Stimulated activated naive CD8-positive, alpha-beta T cell treated with anti-CD3 and anti-CD28 coated beads, Interleukin-15, amount 100 ng/mL, for 72 hours (primary cell): ENCODE results near the gene DOK7.

Experiments used
- ATAC-seq: fragments of 150-1000 bp; cut with Tn5 transposase; 2 replicates; pipeline ENCODE4 v1.10.0; 2021; ENCODE audit warnings: mild to moderate bottlenecking, moderate library complexity
- DNase-seq, 2 donors: peaks; one replicate each; pipeline ENCODE4 v3.0.0; 2021 to 2022
- H3K27ac Mint-ChIP-seq, 2 donors: one replicate each; pipeline ENCODE4 v1.8.0; 2022; ENCODE audit warnings: mild to moderate bottlenecking in 2 of 2, mixed read lengths in 2 of 2, moderate library complexity in 2 of 2
- H3K27me3 Mint-ChIP-seq: one replicate; pipeline ENCODE4 v1.8.0; 2022; ENCODE audit warnings: mixed read lengths
- H3K4me1 Mint-ChIP-seq: one replicate; pipeline ENCODE4 v1.8.0; 2022; ENCODE audit warnings: mild to moderate bottlenecking, mixed read lengths
- H3K4me3 Mint-ChIP-seq, 2 donors: one replicate each; pipeline ENCODE4 v1.8.0; 2022; ENCODE audit warnings: mild to moderate bottlenecking in 2 of 2, mixed read lengths in 2 of 2, moderate library complexity in 1 of 2
- H3K9me3 Mint-ChIP-seq, 2 donors: one replicate each; pipeline ENCODE4 v1.8.0; 2022; ENCODE audit warnings: mixed read lengths in 2 of 2

The DOK7 gene

GRCh38 chr4:3517731-3518510 lies 54.8 kb downstream of the DOK7 start:
- Mint-ChIP-seq H3K4me1 (no peaks in the 10 kb centered on the region), H3K27me3 (no peaks in the 10 kb centered on the region), H3K9me3 (no peaks in the 10 kb centered on the region), H3K27ac (no peak overlapping the region), H3K4me3 (no peak overlapping the region)
- ATAC-seq (no peak), DNase-seq (no peak)

DNA sequence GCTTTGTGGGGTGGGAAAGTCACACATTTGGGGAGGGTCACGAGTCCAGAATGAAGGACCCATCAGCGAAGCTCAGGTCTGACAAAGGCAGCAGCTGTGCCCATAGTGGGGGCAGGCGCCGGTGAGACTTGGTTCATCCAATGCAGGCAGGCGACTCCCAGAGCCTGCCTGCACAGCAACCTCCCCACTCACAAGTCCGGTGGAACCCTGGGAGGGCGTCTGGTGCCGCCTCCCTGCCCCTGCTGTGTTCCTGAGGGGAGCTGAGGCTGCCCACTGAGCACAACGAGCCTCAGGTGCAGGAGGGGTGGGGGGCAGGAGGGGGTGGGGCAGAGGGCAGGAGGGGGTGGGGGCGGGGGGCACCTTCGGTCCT lies 55.4 kb downstream of the DOK7 start:
- Mint-ChIP-seq H3K27ac (no peak overlapping the region), H3K9me3 (no peaks in the 10 kb centered on the region), H3K4me3 (no peak overlapping the region), H3K27me3 (no peaks in the 10 kb centered on the region), H3K4me1 (no peaks in the 10 kb centered on the region)
- no peak for ATAC-seq
- DNase-seq = no peak

DNA sequence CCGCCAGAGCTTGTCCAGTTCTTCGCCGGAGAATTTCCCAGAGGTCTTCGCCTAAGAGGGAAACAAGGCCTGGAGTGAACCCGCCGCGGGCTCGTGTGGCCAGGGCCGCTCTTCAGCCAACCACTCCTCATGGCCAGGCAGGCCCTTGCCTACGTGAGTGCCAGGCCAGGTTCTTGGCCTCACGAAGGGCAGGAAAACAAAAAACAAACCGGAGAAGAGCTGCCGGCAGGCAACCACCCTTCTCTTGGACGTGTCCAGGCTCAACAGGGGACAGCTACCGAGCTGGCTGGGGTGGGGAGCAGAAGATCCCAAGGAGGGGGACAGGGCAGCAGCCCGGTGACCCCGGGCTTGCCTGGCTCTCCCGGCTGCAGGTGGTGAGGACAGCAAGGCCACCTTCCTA lies 55.8 kb downstream of the DOK7 start:
- Mint-ChIP-seq H3K4me3 (no peak overlapping the region), H3K27me3 (no peaks in the 10 kb centered on the region), H3K9me3 (no peaks in the 10 kb centered on the region), H3K27ac (no peak overlapping the region), H3K4me1 (no peaks in the 10 kb centered on the region)
- DNase-seq (no peak), ATAC-seq (no peak)

- Mint-ChIP-seq H3K27ac (peak overlapping the region; percentile 25 to 42), H3K9me3 (no peaks in the 10 kb centered on the region), H3K4me3 (no peak overlapping the region), H3K27me3 (no peaks in the 10 kb centered on the region), H3K4me1 (no peaks in the 10 kb centered on the region)
- DNase-seq = no peak
- ATAC-seq = no peak
Measured at GRCh38 chr4:3519468-3520264, 56.6 kb downstream of the DOK7 start.

GRCh38 chr4:3520276-3520675 lies 57.2 kb downstream of the DOK7 start:
- DNase-seq (no peak), ATAC-seq (no peak)
- Mint-ChIP-seq H3K27ac (no peak overlapping the region), H3K4me1 (no peaks in the 10 kb centered on the region), H3K27me3 (no peaks in the 10 kb centered on the region), H3K9me3 (no peaks in the 10 kb centered on the region), H3K4me3 (no peak overlapping the region)

GRCh38 chr4:3520796-3521600 lies 57.9 kb downstream of the DOK7 start:
- Mint-ChIP-seq H3K9me3 (no peaks in the 10 kb centered on the region), H3K27ac (no peak overlapping the region), H3K4me3 (no peak overlapping the region)

DNA sequence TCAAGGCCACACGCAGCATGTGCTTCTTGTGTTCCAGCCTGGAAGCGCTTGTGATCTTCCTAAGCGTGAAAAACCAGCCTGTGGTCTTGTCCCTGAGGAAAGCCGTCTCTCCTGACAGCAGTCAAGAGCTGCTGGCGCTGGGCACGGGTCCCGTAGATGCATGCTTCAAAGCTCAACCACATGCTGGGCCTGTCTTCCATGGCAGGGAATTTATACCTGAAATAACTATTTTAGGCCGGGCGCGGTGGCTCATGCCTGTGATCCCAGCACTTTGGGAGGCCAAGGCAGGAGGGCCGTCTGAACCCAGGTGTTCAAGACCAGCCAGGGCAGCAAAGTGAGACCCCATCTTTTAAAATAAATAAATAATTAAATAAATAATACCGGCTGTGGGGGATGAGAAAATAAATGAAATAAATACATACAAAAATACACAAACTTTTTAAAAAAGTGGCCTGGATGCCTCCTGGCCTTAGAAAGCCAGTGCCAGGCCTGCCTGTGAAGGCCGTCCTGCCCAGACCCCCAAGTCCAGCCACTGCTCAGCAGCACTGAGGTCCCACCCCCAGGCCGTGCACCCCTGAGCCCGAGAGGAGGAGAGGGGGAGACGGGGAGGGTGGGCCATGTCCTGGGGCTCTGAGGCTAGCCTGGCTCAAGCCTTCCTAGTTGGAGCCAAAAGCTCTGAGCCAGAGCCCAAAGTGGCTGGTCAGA lies 58.7 kb downstream of the DOK7 start:
- Mint-ChIP-seq H3K9me3 (no peaks in the 10 kb centered on the region), H3K27me3 (no peaks in the 10 kb centered on the region), H3K4me3 (no peak overlapping the region), H3K27ac (no peak overlapping the region), H3K4me1 (peaks cover 5% of the 10 kb centered on the region)
- ATAC-seq (no peak), DNase-seq (no peak)

More at GRCh38 chr4:3520796-3521600, 57.9 kb downstream of the DOK7 start:
- ATAC-seq = no peak
- DNase-seq = no peak
- no peaks in the 10 kb centered on the region for H3K4me1 Mint-ChIP-seq
- H3K27me3 Mint-ChIP-seq = no peaks in the 10 kb centered on the region

GRCh38 chr4:3522326-3522640 lies 59.2 kb downstream of the DOK7 start:
- no peaks in the 10 kb centered on the region for H3K9me3 Mint-ChIP-seq
- DNase-seq = no peak
- H3K27me3 Mint-ChIP-seq = no peaks in the 10 kb centered on the region
- ATAC-seq = peak; percentile 44
- no peak overlapping the region for H3K27ac Mint-ChIP-seq
- H3K4me3 Mint-ChIP-seq = no peak overlapping the region
- H3K4me1 Mint-ChIP-seq = peaks cover 10% of the 10 kb centered on the region

- Mint-ChIP-seq H3K9me3 (no peaks in the 10 kb centered on the region), H3K4me3 (no peak overlapping the region), H3K27ac (no peak overlapping the region), H3K4me1 (peaks cover 14% of the 10 kb centered on the region), H3K27me3 (no peaks in the 10 kb centered on the region)
- ATAC-seq (peak; percentile 60), DNase-seq (no peak)
Measured at GRCh38 chr4:3522651-3523050, 59.5 kb downstream of the DOK7 start.

- no peaks in the 10 kb centered on the region for H3K9me3 Mint-ChIP-seq
- H3K4me1 Mint-ChIP-seq = peaks cover 19% of the 10 kb centered on the region
- ATAC-seq = no peak
- H3K27ac Mint-ChIP-seq = no peak overlapping the region
- DNase-seq = no peak
- no peak overlapping the region for H3K4me3 Mint-ChIP-seq
- no peaks in the 10 kb centered on the region for H3K27me3 Mint-ChIP-seq
Measured at GRCh38 chr4:3523146-3523627, 60.1 kb downstream of the DOK7 start.

DNA sequence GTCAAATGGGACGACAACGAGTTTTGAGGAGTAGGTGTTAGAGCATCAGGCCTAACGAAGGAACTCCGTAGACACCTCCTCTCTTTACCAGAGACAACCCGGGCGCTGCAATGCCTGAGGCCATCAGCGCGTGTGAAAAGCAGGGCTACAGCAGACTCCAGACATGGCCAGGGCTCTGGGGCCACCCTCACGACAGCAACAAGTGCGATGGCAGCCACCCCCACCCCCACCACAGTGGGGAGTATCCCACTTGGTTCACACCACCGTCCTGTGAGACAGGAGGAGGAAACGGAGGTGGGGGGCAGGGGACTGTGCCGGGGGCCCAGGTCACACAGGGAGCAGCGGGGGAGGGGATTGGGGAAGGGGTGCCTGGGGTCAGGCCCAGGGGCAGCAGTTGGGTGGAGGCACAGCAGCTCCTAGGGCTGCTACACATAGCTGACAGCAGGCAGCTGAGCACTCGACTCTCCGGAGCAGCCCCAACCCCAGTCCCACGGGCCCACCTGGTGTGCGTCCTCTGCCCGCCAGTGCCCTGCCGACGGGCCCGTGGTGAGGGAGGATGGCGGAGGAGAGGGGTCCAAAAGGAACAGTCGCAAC lies 60.6 kb downstream of the DOK7 start:
- Mint-ChIP-seq H3K9me3 (no peaks in the 10 kb centered on the region), H3K4me3 (no peak overlapping the region), H3K27ac (no peak overlapping the region), H3K4me1 (peaks cover 24% of the 10 kb centered on the region), H3K27me3 (no peaks in the 10 kb centered on the region)
- no peak for ATAC-seq
- no peak for DNase-seq

- Mint-ChIP-seq H3K27ac (no peak overlapping the region), H3K9me3 (no peaks in the 10 kb centered on the region), H3K27me3 (no peaks in the 10 kb centered on the region), H3K4me3 (no peak overlapping the region), H3K4me1 (peaks cover 27% of the 10 kb centered on the region)
- DNase-seq (no peak), ATAC-seq (no peak)
Measured at GRCh38 chr4:3524349-3524748, 61.2 kb downstream of the DOK7 start.

DNA sequence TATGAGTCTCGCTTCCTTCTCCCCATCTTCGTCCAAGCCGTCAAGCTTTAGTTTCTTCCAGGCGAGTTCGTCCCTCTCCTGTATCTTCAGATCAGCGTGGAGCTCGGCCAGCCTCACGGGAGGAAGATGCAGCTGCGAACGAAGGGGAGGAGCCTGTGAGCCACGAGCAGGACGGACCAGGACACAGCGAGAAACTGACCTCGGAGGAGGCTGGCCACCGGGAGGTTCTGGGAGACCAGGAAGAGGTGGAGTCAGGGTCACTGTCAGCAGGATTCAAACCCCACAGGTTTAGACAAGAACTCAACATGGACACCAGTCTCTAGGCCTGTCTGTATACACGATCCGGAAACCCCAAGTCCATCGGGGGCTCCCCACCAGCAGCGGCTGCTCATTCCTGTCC lies 61.8 kb downstream of the DOK7 start:
- H3K4me3 Mint-ChIP-seq = no peak overlapping the region
- no peaks in the 10 kb centered on the region for H3K27me3 Mint-ChIP-seq
- DNase-seq (no peak), ATAC-seq (no peak)
- peaks cover 32% of the 10 kb centered on the region for H3K4me1 Mint-ChIP-seq
- no peaks in the 10 kb centered on the region for H3K9me3 Mint-ChIP-seq
- no peak overlapping the region for H3K27ac Mint-ChIP-seq

DNA sequence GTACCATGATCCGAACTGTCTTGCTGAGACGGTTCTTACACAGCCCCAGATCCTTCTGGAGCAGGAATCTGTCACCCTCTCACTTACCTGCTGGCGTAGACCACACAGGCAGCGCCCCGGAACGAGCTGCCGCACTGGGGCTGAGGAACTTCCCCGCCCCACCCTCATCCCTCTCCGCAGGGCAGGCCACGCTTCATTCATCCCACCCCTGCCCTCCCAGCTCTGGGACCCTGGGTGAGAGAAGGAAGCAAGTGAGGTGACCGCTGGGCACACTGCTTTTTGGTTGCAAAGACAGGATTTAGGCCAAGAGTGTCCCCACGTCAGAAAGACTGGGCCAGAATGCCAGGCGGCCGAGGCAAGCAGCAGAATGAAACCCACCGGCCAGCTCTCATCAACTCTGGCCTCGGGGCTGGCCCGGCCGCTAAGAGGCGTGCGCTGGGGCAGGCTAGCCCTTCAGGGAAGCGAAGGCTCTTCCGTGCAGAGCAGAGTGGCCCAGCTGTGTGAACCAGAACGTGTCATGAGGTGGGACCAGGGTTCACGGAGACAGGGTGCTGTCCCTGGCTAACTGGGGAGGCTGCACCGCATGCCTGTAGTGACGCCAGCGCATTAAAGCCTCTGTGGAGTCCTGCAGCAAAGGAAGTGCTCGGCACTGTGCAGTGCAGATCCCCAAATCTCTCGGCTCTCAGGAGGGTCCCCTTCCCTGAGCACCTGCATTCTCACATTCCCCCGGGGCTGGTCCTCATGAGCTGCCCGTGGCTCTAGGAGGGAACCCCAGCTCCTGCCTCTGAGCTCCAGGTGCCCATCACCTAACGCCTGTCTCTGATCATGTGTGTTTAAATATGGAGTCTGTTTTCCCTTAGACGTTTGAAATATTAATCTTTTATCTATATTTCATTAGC lies 62.7 kb downstream of the DOK7 start:
- no peaks in the 10 kb centered on the region for H3K27me3 Mint-ChIP-seq
- H3K4me1 Mint-ChIP-seq = peaks cover 41% of the 10 kb centered on the region
- peak overlapping the region in 1 of 2 donors; percentile 11 for H3K27ac Mint-ChIP-seq
- no peak overlapping the region for H3K4me3 Mint-ChIP-seq
- ATAC-seq (no peak), DNase-seq (no peak)
- no peaks in the 10 kb centered on the region for H3K9me3 Mint-ChIP-seq
